H1 (cell line): Measurements from ENCODE around the gene ATP6V1G3. TPM values are rescaled to one million over a fixed set of nuclear protein-coding genes. Genes with fewer than 3 reads are reported as not detected.

Experiments
- CTCF ChIA-PET: fragments of 300-600 bp; sonication (Branson Sonifier 250); formaldehyde crosslinking; loops from one replicate; lab custom pipeline; 2021; ENCODE audit not compliant: partially characterized antibody; lab: Charles Lee
- POLR2A ChIA-PET: fragments of 300-600 bp; sonication (Branson Sonifier 250); formaldehyde crosslinking; loops from one replicate; lab custom pipeline; 2021; ENCODE audit warnings: inconsistent platforms; ENCODE audit not compliant: partially characterized antibody; lab: Charles Lee
- DNase-seq, 2 experiments: peaks; one replicate each; pipeline versions ENCODE4 v3.0.0 to v3.0.0-alpha.2; 2010 to 2022; ENCODE audit warnings: low spot score in 2 of 2, low read depth in 1 of 2, mixed read lengths in 1 of 2
- FAIRE-seq: peaks from 2 replicates; lab custom pipeline; 2011; peaks lifted over from hg19 to GRCh38; lab: Jason Lieb, UNC
- H2AFZ ChIP-seq: 2 replicates; pipeline ENCODE4 v1.8.1; 2012; ENCODE audit warnings: low read length, inconsistent platforms
- H2AK5ac ChIP-seq: 2 replicates; pipeline ENCODE4 v1.6.1; 2013; ENCODE audit warnings: low read depth, low read length
- H2BK120ac ChIP-seq: replicated peaks from 2 replicates; pipeline ENCODE3; 2013; ENCODE audit warnings: low read depth, low read length, inconsistent platforms
- H2BK12ac ChIP-seq: 2 replicates; pipeline ENCODE4 v1.6.1; 2013; ENCODE audit warnings: low read depth, low read length
- H2BK15ac ChIP-seq: 2 replicates; pipeline ENCODE4 v1.6.1; 2013; ENCODE audit warnings: low read length
- H2BK20ac ChIP-seq: 2 replicates; pipeline ENCODE4 v1.6.1; 2013; ENCODE audit warnings: low read length
- H2BK5ac ChIP-seq: 2 replicates; pipeline ENCODE4 v1.6.1; 2013; ENCODE audit warnings: low read depth, low read length
- H3K14ac ChIP-seq: 2 replicates; pipeline ENCODE4 v1.6.1; 2013; ENCODE audit warnings: inconsistent platforms; ENCODE audit not compliant: insufficient read length
- H3K18ac ChIP-seq: 2 replicates; pipeline ENCODE4 v1.6.1; 2013; ENCODE audit warnings: low read length; ENCODE audit errors: extremely low read depth
- H3K23ac ChIP-seq: 2 replicates; pipeline ENCODE4 v1.6.1; 2013; ENCODE audit warnings: inconsistent platforms; ENCODE audit not compliant: insufficient read length
- H3K23me2 ChIP-seq: 2 replicates; pipeline ENCODE4 v1.6.1; 2013; ENCODE audit warnings: low read depth, low read length
- H3K27ac ChIP-seq: 2 replicates; pipeline ENCODE4 v1.6.1; 2011; ENCODE audit warnings: low read depth, low read length, inconsistent platforms
- H3K27me3 ChIP-seq, 4 experiments: replicated peaks in 1 of 4; 1 replicate in 1 of 4; 2 replicates in 3 of 4; pipeline versions ENCODE4 v1.6.1 to v1.8.1; 2011 to 2013; ENCODE audit warnings: low read length in 3 of 4, mild to moderate bottlenecking in 3 of 4, inconsistent platforms in 2 of 4, mixed read lengths in 2 of 4, moderate library complexity in 1 of 4; ENCODE audit not compliant: control insufficient read depth in 3 of 4, insufficient read depth in 3 of 4; ENCODE audit errors: extremely low read depth in 1 of 4
- H3K36me3 ChIP-seq, 4 experiments: 2 replicates each; pipeline versions ENCODE4 v1.6.1 to v1.8.1; 2011 to 2013; ENCODE audit warnings: mild to moderate bottlenecking in 4 of 4, low read length in 3 of 4, moderate library complexity in 2 of 4, control low read depth in 1 of 4, inconsistent platforms in 1 of 4; ENCODE audit not compliant: insufficient read depth in 4 of 4, control insufficient read depth in 2 of 4
- H3K4ac ChIP-seq: replicated peaks from 2 replicates; pipeline ENCODE3; 2013; ENCODE audit warnings: low read length, low read depth, mixed read lengths, inconsistent platforms; ENCODE audit not compliant: insufficient read length
- H3K4me1 ChIP-seq, 4 experiments: replicated peaks in 1 of 4; 1 replicate in 1 of 4; 2 replicates in 3 of 4; pipeline versions ENCODE4 v1.6.1 to v1.8.1; 2011 to 2013; ENCODE audit warnings: low read length in 3 of 4, inconsistent platforms in 2 of 4, mixed read lengths in 1 of 4; ENCODE audit not compliant: insufficient read depth in 4 of 4, control insufficient read depth in 3 of 4
- H3K4me2 ChIP-seq, 2 experiments: 2 replicates each; pipeline versions ENCODE4 v1.6.1 to v1.8.1; 2011 to 2013; ENCODE audit warnings: low read depth in 2 of 2, low read length in 2 of 2, control low read depth in 1 of 2, inconsistent platforms in 1 of 2, mild to moderate bottlenecking in 1 of 2; ENCODE audit not compliant: insufficient read depth in 1 of 2
- H3K4me3 ChIP-seq, 4 experiments: fragments of 200-600, 300-600 bp in 1 of 4; sonication (generic), shearing (Covaris generic), sonication (Bioruptor Twin) in 1 of 4; 2 replicates each; pipeline versions ENCODE4 v1.5.1 to v1.8.1; 2011 to 2016; ENCODE audit warnings: low read length in 4 of 4, low read depth in 3 of 4, control low read depth in 2 of 4, inconsistent platforms in 2 of 4, mild to moderate bottlenecking in 2 of 4, mixed read lengths in 1 of 4, moderate library complexity in 1 of 4; ENCODE audit not compliant: insufficient read depth in 2 of 4; ENCODE audit errors: extremely low read depth in 1 of 4
- H3K56ac ChIP-seq: replicated peaks from 2 replicates; pipeline ENCODE3; 2013; ENCODE audit warnings: low read depth, mild to moderate bottlenecking, mixed read lengths, low read length, inconsistent platforms; ENCODE audit not compliant: insufficient read length
- H3K79me1 ChIP-seq: 2 replicates; pipeline ENCODE4 v1.6.1; 2013; ENCODE audit warnings: low read depth, low read length, control low read depth
- H3K79me2 ChIP-seq, 2 experiments: 2 replicates each; pipeline versions ENCODE4 v1.6.1 to v1.8.1; 2012 to 2013; ENCODE audit warnings: low read length in 2 of 2, mild to moderate bottlenecking in 2 of 2, inconsistent platforms in 1 of 2; ENCODE audit not compliant: insufficient read depth in 2 of 2, control insufficient read depth in 1 of 2
- H3K9ac ChIP-seq, 4 experiments: replicated peaks in 1 of 4; 1 replicate in 1 of 4; 2 replicates in 3 of 4; pipeline versions ENCODE4 v1.6.1 to v1.8.1; 2011 to 2013; ENCODE audit warnings: low read depth in 3 of 4, low read length in 3 of 4, control low read depth in 2 of 4, mild to moderate bottlenecking in 2 of 4, moderate library complexity in 2 of 4, inconsistent platforms in 1 of 4; ENCODE audit errors: extremely low read depth in 1 of 4
- H3K9me3 ChIP-seq, 2 experiments: 2 replicates each; pipeline versions ENCODE4 v1.6.1 to v1.8.1; 2012 to 2013; ENCODE audit warnings: mild to moderate bottlenecking in 2 of 2, moderate library complexity in 2 of 2, control low read depth in 1 of 2, inconsistent platforms in 1 of 2, low read depth in 1 of 2, low read length in 1 of 2, mixed read lengths in 1 of 2; ENCODE audit not compliant: insufficient read depth in 2 of 2
- H4K20me1 ChIP-seq, 2 experiments: replicated peaks in 1 of 2; 2 replicates each; pipeline versions ENCODE3 to v1.8.1; 2011 to 2013; ENCODE audit warnings: inconsistent platforms in 2 of 2, low read length in 2 of 2, mild to moderate bottlenecking in 1 of 2; ENCODE audit not compliant: insufficient read depth in 2 of 2, control insufficient read depth in 1 of 2
- H4K5ac ChIP-seq: 2 replicates; pipeline ENCODE4 v1.6.1; 2013; ENCODE audit warnings: low read length, low read depth, mixed read lengths, inconsistent platforms; ENCODE audit not compliant: insufficient read length
- H4K8ac ChIP-seq: 2 replicates; pipeline ENCODE4 v1.8.0; 2013; ENCODE audit warnings: mild to moderate bottlenecking, moderate library complexity, low read length, inconsistent platforms; ENCODE audit not compliant: insufficient read depth; ENCODE audit errors: extremely low read depth
- H4K91ac ChIP-seq: replicated peaks from 2 replicates; pipeline ENCODE3; 2013; ENCODE audit warnings: low read length, mixed read lengths, inconsistent platforms; ENCODE audit not compliant: insufficient read length
- ASH2L ChIP-seq: fragments of 200-600, 300-600 bp; sonication (generic); IDR thresholded peaks from one replicate; pipeline ENCODE4 v1.7.1; 2017; ENCODE audit warnings: low read length
- polyA plus RNA-seq, 7 experiments: library from polyadenylated mRNA; depleted of rRNA in 3 of 7; stranded (reverse) in 5 of 7; unstranded in 2 of 7; fragments of >200 nt in 5 of 7; fragments of 200-250 nt in 2 of 7; gene quantifications; 1 replicate in 5 of 7; 2 replicates in 1 of 7; 4 replicates in 1 of 7; pipeline versions ENCODE4 v1.2.1 to v1.2.3, GENCODE V29; 2011 to 2013; ENCODE audit warnings: missing spikeins in 2 of 7, mixed read lengths in 2 of 7
- total RNA-seq: library from RNA; stranded (reverse); fragmentation: NEBNext Ultra II Directional; extraction: Animal tissue kit (Norgen Biotek cat#: 25700); gene quantifications from 2 replicates; pipeline ENCODE4 v1.2.1, GENCODE V29; 2021

The ATP6V1G3 gene
- total and polyA plus RNA-seq, 2 of the 8 experiments (the other 6 are each of a cell fraction or from before 2014, with no cell fraction given): not detected

DNA sequence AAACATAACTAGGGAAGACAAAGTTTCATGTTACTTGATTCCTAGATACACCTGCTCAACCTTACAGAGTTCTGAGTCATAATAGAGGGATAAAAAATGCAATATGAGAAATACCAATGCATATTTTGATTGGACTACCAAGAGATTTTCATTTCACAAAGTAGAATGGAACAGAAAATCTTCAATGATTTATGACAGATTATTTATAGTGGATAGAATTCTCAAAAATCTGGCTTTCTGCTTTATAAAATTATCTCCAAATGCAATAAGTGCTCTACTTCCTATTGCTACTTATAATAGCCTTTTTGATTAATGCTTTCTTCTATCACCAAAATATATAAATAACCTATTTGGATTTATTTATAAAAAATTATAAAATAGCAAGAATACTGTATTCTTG, 18.9 kb upstream of the ATP6V1G3 start:
- no peak overlapping the region for H3K27ac ChIP-seq
- no peak overlapping the region for H2BK120ac ChIP-seq
- FAIRE-seq (no peak), DNase-seq (no peak)
- H4K20me1 ChIP-seq: no peaks in the 10 kb centered on the region
- H3K4me2 ChIP-seq: no peak overlapping the region
- no peak overlapping the region for H4K8ac ChIP-seq
- H2AFZ ChIP-seq: no peak overlapping the region
- no peak overlapping the region for H3K4ac ChIP-seq
- no peak overlapping the region for H2BK20ac ChIP-seq
- H3K14ac ChIP-seq: no peak overlapping the region
- H3K79me1 ChIP-seq: no peaks in the 10 kb centered on the region
- H3K56ac ChIP-seq: no peak overlapping the region
- H3K79me2 ChIP-seq: no peaks in the 10 kb centered on the region
- no peak overlapping the region for H3K9ac ChIP-seq
- H3K18ac ChIP-seq: no peak overlapping the region
- ChIA-PET CTCF (interaction anchor here (0.6 kb wide), 1 partner anchor 616 kb away, joined by 3 read pairs; no protein-coding TSS in a partner anchor), POLR2A (no interaction called here)
- no peak overlapping the region for H3K4me3 ChIP-seq
- H4K5ac ChIP-seq: no peak overlapping the region
- no peaks in the 10 kb centered on the region for H3K9me3 ChIP-seq
- no peak overlapping the region for H3K23ac ChIP-seq
- no peaks in the 10 kb centered on the region for H3K36me3 ChIP-seq
- TF ChIP-seq ASH2L: no peak
- H2BK12ac ChIP-seq: no peak overlapping the region
- no peak overlapping the region for H2AK5ac ChIP-seq
- H4K91ac ChIP-seq: no peak overlapping the region
- no peaks in the 10 kb centered on the region for H3K27me3 ChIP-seq
- H3K4me1 ChIP-seq: no peaks in the 10 kb centered on the region
- H3K23me2 ChIP-seq: no peaks in the 10 kb centered on the region; the same call in 1 of the 2 replicates
- H2BK15ac ChIP-seq: no peak overlapping the region
- no peak overlapping the region for H2BK5ac ChIP-seq
